K562 (cell line): ENCODE results near the gene IL31RA. TPM values are rescaled to one million over a fixed set of nuclear protein-coding genes. Genes with fewer than 3 reads are reported as not detected.

Source experiments
- CGGBP1 ChIP-seq: fragments of 250-450 bp; sonication (Bioruptor Pico); IDR thresholded peaks from 2 replicates; pipeline ENCODE4 v1.9.0; 2021; ENCODE audit warnings: mild to moderate bottlenecking
- POLR2AphosphoS5 ChIP-seq: IDR thresholded peaks from 2 replicates; pipeline ENCODE4 v1.6.1; 2011; ENCODE audit warnings: mild to moderate bottlenecking, low read depth, low read length, moderate library complexity; ENCODE audit not compliant: control insufficient read depth, insufficient read depth
- polyA plus RNA-seq, 8 experiments: library from polyadenylated mRNA; depleted of rRNA in 4 of 8; stranded (reverse) in 5 of 8; unstranded in 3 of 8; fragments of >200 nt; fragmentation: Nextera tagmentation in 2 of 8; fragmentation: Illumina TruSeq in 1 of 8; extraction: Ambion mirVana in 2 of 8; extraction: Trizol in 1 of 8; gene quantifications; 2 replicates each; pipeline versions ENCODE4 v1.2.1 to v1.2.3, GENCODE V29; 2011 to 2014; ENCODE audit warnings: inconsistent platforms in 1 of 8, missing spikeins in 1 of 8
- small RNA-seq: library from RNA; depleted of rRNA; stranded (forward); fragments of <200 nt; gene quantifications from one replicate; pipeline ENCODE3, GENCODE V24; 2014
- total RNA-seq, 7 experiments: library from RNA; depleted of rRNA in 6 of 7; stranded (reverse); fragments of >200 nt in 6 of 7; fragmentation: Illumina TruSeq in 2 of 7; extraction: Trizol in 2 of 7; gene quantifications; 2 replicates each; pipeline versions ENCODE4 v1.2.1 to v1.2.3, GENCODE V29; 2011 to 2021; ENCODE audit warnings: low replicate concordance in 1 of 7

IL31RA gene
- total and polyA plus RNA-seq, 9 of the 15 experiments (the other 6 are each of a cell fraction or from before 2014, with no cell fraction given) = not detected

- TF ChIP-seq CGGBP1 (CRISPR knock-in tag) (no peak), POLR2AphosphoS5 (no peak)
Observed at GRCh38 chr5:55969956-55970355, 118.8 kb downstream of the IL31RA start (continued).

Small RNA genes within 50 kb of the gene (small RNA-seq; reads per million reads assigned to genes)
- not detected for gene AC016596.1

Other genes with a start within 250 kb of the IL31RA start
- gene SLC38A9, start 139.0 kb upstream of the IL31RA start, total RNA-seq (2014; rRNA removed) = 14.0 and 15.2 TPM in 2 replicates
- gene SLC38A9, start 139.0 kb upstream of the IL31RA start, total RNA-seq (2014; rRNA removed; fragmentation: Illumina TruSeq; extraction: Trizol) = 30.2 and 33.7 TPM in 2 replicates
- gene SLC38A9, start 139.0 kb upstream of the IL31RA start, total RNA-seq (2015; rRNA removed; fragmentation: Illumina TruSeq; extraction: Trizol) = 22.4 and 25.0 TPM in 2 replicates
- gene SLC38A9, start 139.0 kb upstream of the IL31RA start, total RNA-seq (2021) = 16.2 and 18.7 TPM in 2 replicates
- 26.1 and 34.5 TPM in 2 replicates for gene SLC38A9, start 139.0 kb upstream of the IL31RA start, polyA plus RNA-seq (2011; rRNA removed)
- gene SLC38A9, start 139.0 kb upstream of the IL31RA start, polyA plus RNA-seq (2014; fragmentation: Illumina TruSeq; extraction: Trizol) = 20.7 and 21.7 TPM in 2 replicates
- 10 to 100 TPM; 20.2 to 20.6 TPM for gene SLC38A9, start 139.0 kb upstream of the IL31RA start, polyA plus RNA-seq (2014; fragmentation: Nextera tagmentation; extraction: Ambion mirVana)
- 20.7 and 21.5 TPM in 2 replicates for gene SLC38A9, start 139.0 kb upstream of the IL31RA start, polyA plus RNA-seq (2014; rRNA removed)
- gene DDX4, start 113.3 kb upstream of the IL31RA start, total RNA-seq (2014; rRNA removed) = not detected in 2 replicates
- gene DDX4, start 113.3 kb upstream of the IL31RA start, total RNA-seq (2014; rRNA removed; fragmentation: Illumina TruSeq; extraction: Trizol) = not detected in 2 replicates
- not detected in 2 replicates for gene DDX4, start 113.3 kb upstream of the IL31RA start, total RNA-seq (2015; rRNA removed; fragmentation: Illumina TruSeq; extraction: Trizol)
- not detected in 2 replicates for gene DDX4, start 113.3 kb upstream of the IL31RA start, total RNA-seq (2021)
- gene DDX4, start 113.3 kb upstream of the IL31RA start, polyA plus RNA-seq (2011; rRNA removed) = not detected in 2 replicates
- not detected in 2 replicates for gene DDX4, start 113.3 kb upstream of the IL31RA start, polyA plus RNA-seq (2014; fragmentation: Illumina TruSeq; extraction: Trizol)
- not detected for gene DDX4, start 113.3 kb upstream of the IL31RA start, polyA plus RNA-seq (2014; fragmentation: Nextera tagmentation; extraction: Ambion mirVana)
- gene DDX4, start 113.3 kb upstream of the IL31RA start, polyA plus RNA-seq (2014; rRNA removed) = not detected in 2 replicates
- 7.9 and 8.5 TPM in 2 replicates for gene IL6ST, start 143.6 kb downstream of the IL31RA start, total RNA-seq (2014; rRNA removed)
- gene IL6ST, start 143.6 kb downstream of the IL31RA start, total RNA-seq (2014; rRNA removed; fragmentation: Illumina TruSeq; extraction: Trizol) = 14.6 and 18.5 TPM in 2 replicates
- gene IL6ST, start 143.6 kb downstream of the IL31RA start, total RNA-seq (2015; rRNA removed; fragmentation: Illumina TruSeq; extraction: Trizol) = 14.4 and 16.2 TPM in 2 replicates
- gene IL6ST, start 143.6 kb downstream of the IL31RA start, total RNA-seq (2021) = 17.7 and 18.2 TPM in 2 replicates
- gene IL6ST, start 143.6 kb downstream of the IL31RA start, polyA plus RNA-seq (2011; rRNA removed) = 16.7 and 27.0 TPM in 2 replicates
- 7.9 and 11.0 TPM in 2 replicates for gene IL6ST, start 143.6 kb downstream of the IL31RA start, polyA plus RNA-seq (2014; fragmentation: Illumina TruSeq; extraction: Trizol)
- gene IL6ST, start 143.6 kb downstream of the IL31RA start, polyA plus RNA-seq (2014; fragmentation: Nextera tagmentation; extraction: Ambion mirVana) = 1 to 10 TPM; 2.0 to 2.3 TPM
- 4.5 and 5.3 TPM in 2 replicates for gene IL6ST, start 143.6 kb downstream of the IL31RA start, polyA plus RNA-seq (2014; rRNA removed)